HepG2 (cell line): ENCODE data around the gene SMIM28. TPM values are rescaled to one million over a fixed set of nuclear protein-coding genes. Genes with fewer than 3 reads are reported as not detected.

ENCODE experiments used
- DRAP1 ChIP-seq: IDR thresholded peaks from 2 replicates; pipeline ENCODE4 v1.6.1; 2016; ENCODE audit warnings: missing genetic modification reagents, missing compliant biosample characterization
- GABPA ChIP-seq, 2 experiments: IDR thresholded peaks; 2 replicates each; pipeline ENCODE4 v1.6.1; 2011 to 2016; ENCODE audit warnings: low read depth in 2 of 2, low read length in 1 of 2, missing biosample characterization in 1 of 2, missing genetic modification characterization in 1 of 2
- MAFK ChIP-seq, 2 experiments: IDR thresholded peaks in 1 of 2; conservative IDR thresholded peaks in 1 of 2; 2 replicates each; pipeline ENCODE4 v1.6.1; 2011; ENCODE audit warnings: improper control_type of control experiment in 2 of 2, low read length in 2 of 2
- PRDM10 ChIP-seq: sonication (generic); formaldehyde crosslinking; IDR thresholded peaks from 2 replicates; pipeline ENCODE4 v1.4.0; 2020; ENCODE audit warnings: low read depth, missing genetic modification reagents
- SIN3B ChIP-seq: fragments of 150-350 bp; IDR thresholded peaks from 2 replicates; pipeline ENCODE4 v1.6.1; 2014; ENCODE audit warnings: low read length
- ZBTB40 ChIP-seq, 2 experiments: fragments of 450-650 bp in 1 of 2; sonication (generic) in 1 of 2; formaldehyde crosslinking in 1 of 2; IDR thresholded peaks; 2 replicates each; pipeline versions ENCODE4 v1.6.1 to v1.8.0; 2016 to 2022; ENCODE audit warnings: antibody characterized with exemption in 1 of 2, mild to moderate bottlenecking in 1 of 2, missing genetic modification reagents in 1 of 2
- ZNF260 ChIP-seq: sonication (generic); formaldehyde crosslinking; IDR thresholded peaks from 2 replicates; pipeline ENCODE4 v1.4.0; 2020; ENCODE audit warnings: missing genetic modification reagents, low read depth, mild to moderate bottlenecking, borderline replicate concordance
- ZNF567 ChIP-seq: sonication (generic); formaldehyde crosslinking; IDR thresholded peaks from 2 replicates; pipeline ENCODE4 v1.8.1; 2023; ENCODE audit warnings: mild to moderate bottlenecking, missing genetic modification reagents, borderline replicate concordance
- ZNF724P ChIP-seq: sonication (generic); formaldehyde crosslinking; IDR thresholded peaks from 2 replicates; pipeline ENCODE4 v1.8.0; 2022; ENCODE audit warnings: missing genetic modification reagents, borderline replicate concordance
- ZNF781 ChIP-seq: sonication (generic); formaldehyde crosslinking; IDR thresholded peaks from 2 replicates; pipeline ENCODE4 v1.5.1; 2020; ENCODE audit warnings: borderline replicate concordance, mild to moderate bottlenecking, missing genetic modification reagents; ENCODE audit errors: not compliant biosample characterization
- ZNF782 ChIP-seq: sonication (generic); formaldehyde crosslinking; IDR thresholded peaks from 2 replicates; pipeline ENCODE4 v1.4.0; 2020; ENCODE audit warnings: missing genetic modification reagents, mild to moderate bottlenecking, borderline replicate concordance
- ZSCAN29 ChIP-seq: sonication (generic); formaldehyde crosslinking; conservative IDR thresholded peaks from 2 replicates; pipeline ENCODE4 v1.4.0; 2020; ENCODE audit warnings: mild to moderate bottlenecking, missing genetic modification reagents
- polyA plus RNA-seq, 8 experiments: library from polyadenylated mRNA; depleted of rRNA in 3 of 8; stranded (reverse) in 7 of 8; unstranded in 1 of 8; fragments of >200 nt; fragmentation: Illumina TruSeq in 4 of 8; extraction: Trizol in 4 of 8; gene quantifications; 2 replicates each; pipeline versions ENCODE4 v1.2.1 to v1.2.3, GENCODE V29; 2011 to 2016; ENCODE audit warnings: low read depth in 4 of 8, missing spikeins in 1 of 8, mixed read lengths in 1 of 8; ENCODE audit not compliant: insufficient read depth in 1 of 8
- total RNA-seq, 5 experiments: library from RNA; depleted of rRNA; stranded (reverse); fragments of >200 nt; fragmentation: Illumina TruSeq; extraction: Trizol; gene quantifications; 2 replicates each; pipeline ENCODE4 v1.2.3, GENCODE V29; 2016; ENCODE audit warnings: low read depth in 1 of 5

Gene SMIM28
- total and polyA plus RNA-seq, 2 of the 13 experiments (the other 11 are each of a cell fraction or from before 2014, with no cell fraction given): not detected

GRCh38 chr6:138404666-138405337 lies 27.1 kb downstream of the SMIM28 start (continued):
- no peak for TF ChIP-seq ZBTB40 (IDR thresholded peaks at IDR 0.05)
- TF ChIP-seq ZBTB40 (CRISPR knock-in tag; IDR thresholded peaks at IDR 0.05): 0 out of 2 replicates have a peak, but pooled peaks have one; percentile 2
- no peak for TF ChIP-seq ZNF724P (CRISPR knock-in tag)
- TF ChIP-seq PRDM10: no peak
- no peak for TF ChIP-seq ZNF781 (CRISPR knock-in tag)
- TF ChIP-seq ZNF260 (CRISPR knock-in tag): 0 out of 2 replicates have a peak, but pooled peaks have one; percentile 24
- no peak for TF ChIP-seq MAFK (conservative IDR thresholded peaks at IDR 0.05 in 1 of 2, IDR thresholded peaks at IDR 0.05 in 1 of 2; ENCODE audit: low read length in 2 of 2)
- TF ChIP-seq ZSCAN29 (CRISPR knock-in tag): no peak
- TF ChIP-seq GABPA (IDR thresholded peaks at IDR 0.05; ENCODE audit: low read depth, low read length): no peak
- TF ChIP-seq GABPA (CRISPR knock-in tag; IDR thresholded peaks at IDR 0.05; ENCODE audit: low read depth): no peak
- no peak for TF ChIP-seq DRAP1 (CRISPR knock-in tag)
- TF ChIP-seq SIN3B: no peak
- no peak for TF ChIP-seq ZNF782 (CRISPR knock-in tag)
- TF ChIP-seq ZNF567 (CRISPR knock-in tag): 0 out of 2 replicates have a peak, but pooled peaks have one; percentile 35
